GM21447 (cell line): ENCODE data around the gene TAS2R9.
"Not testable (repeated sequence)": the region's sequence is repeated elsewhere in the genome, so short reads cannot be mapped to it uniquely, and the experiment has no call there.

ENCODE experiments used
- ATAC-seq: cut with Tn5 transposase; IDR thresholded peaks from one replicate; pipeline ENCODE4 v1.9.1; 2021; ENCODE audit not compliant: unreplicated experiment

The TAS2R9 gene

GRCh38 chr12:10810068-10810467, at the start of gene TAS2R9:
TAS2R9 (minus strand) TSS chr12:10810168; CDS start chr12:10810075, 93 bp downstream.
- no peak for ATAC-seq

- no peak for ATAC-seq
Observed at GRCh38 chr12:10855807-10856206, 45.8 kb upstream of the TAS2R9 start.

GRCh38 chr12:10853776-10854175, 43.8 kb upstream of the TAS2R9 start:
- no peak for ATAC-seq

GRCh38 chr12:10851243-10851858, 41.4 kb upstream of the TAS2R9 start:
- ATAC-seq: no peak

GRCh38 chr12:10849425-10849878, 39.5 kb upstream of the TAS2R9 start, which contains the start of gene PRR4:
PRR4 (minus strand) TSS chr12:10849475; CDS start chr12:10849437, 38 bp downstream.
- no peak for ATAC-seq

GRCh38 chr12:10847744-10848143, 37.8 kb upstream of the TAS2R9 start:
- no peak for ATAC-seq

GRCh38 chr12:10842862-10843261, 32.9 kb upstream of the TAS2R9 start:
- ATAC-seq: no peak

- no peak for ATAC-seq
Observed at GRCh38 chr12:10838461-10838860, 28.5 kb upstream of the TAS2R9 start.

- ATAC-seq: no peak
Observed at GRCh38 chr12:10829994-10830393, 20.0 kb upstream of the TAS2R9 start.

- ATAC-seq: no peak
Observed at GRCh38 chr12:10826258-10826657, 16.3 kb upstream of the TAS2R9 start, which contains the start of gene TAS2R10. TAS2R10 (minus strand) TSS chr12:10826358; CDS start chr12:10826269, 89 bp downstream.

GRCh38 chr12:10824957-10825356, 15.0 kb upstream of the TAS2R9 start:
- ATAC-seq: no peak

GRCh38 chr12:10811883-10812536, 2.0 kb upstream of the TAS2R9 start:
- ATAC-seq: no peak

- no peak for ATAC-seq
Observed at GRCh38 chr12:10807186-10807585, 2.8 kb downstream of the TAS2R9 start, which contains the start of gene TAS2R8. TAS2R8 (minus strand) TSS chr12:10807286; CDS start chr12:10806980, 306 bp downstream.

- ATAC-seq: no peak
Observed at GRCh38 chr12:10802587-10802986, 7.4 kb downstream of the TAS2R9 start, which contains the start of gene TAS2R7. TAS2R7 (minus strand) TSS chr12:10802627; CDS start chr12:10802570, 57 bp downstream.

- ATAC-seq: no peak
Observed at GRCh38 chr12:10801741-10802140, 8.2 kb downstream of the TAS2R9 start.

GRCh38 chr12:10794222-10794621, 15.7 kb downstream of the TAS2R9 start:
- ATAC-seq: no peak

GRCh38 chr12:10791769-10792168, 18.2 kb downstream of the TAS2R9 start:
- ATAC-seq: not testable (repeated sequence)

GRCh38 chr12:10783252-10783651, 26.7 kb downstream of the TAS2R9 start:
- ATAC-seq: no peak

- no peak for ATAC-seq
Observed at GRCh38 chr12:10779103-10779502, 30.9 kb downstream of the TAS2R9 start.

GRCh38 chr12:10771132-10771733, 38.7 kb downstream of the TAS2R9 start:
- no peak for ATAC-seq

- ATAC-seq: no peak
Observed at GRCh38 chr12:10759657-10760056, 50.3 kb downstream of the TAS2R9 start.
